ENCODE data around the gene PINLYP. TPM values are rescaled to one million over a fixed set of nuclear protein-coding genes. Genes with fewer than 3 reads are reported as not detected.

PINLYP gene
- total RNA-seq, 2 experiments from 2014 or later, result 3.7 to 4.4 TPM

DNA sequence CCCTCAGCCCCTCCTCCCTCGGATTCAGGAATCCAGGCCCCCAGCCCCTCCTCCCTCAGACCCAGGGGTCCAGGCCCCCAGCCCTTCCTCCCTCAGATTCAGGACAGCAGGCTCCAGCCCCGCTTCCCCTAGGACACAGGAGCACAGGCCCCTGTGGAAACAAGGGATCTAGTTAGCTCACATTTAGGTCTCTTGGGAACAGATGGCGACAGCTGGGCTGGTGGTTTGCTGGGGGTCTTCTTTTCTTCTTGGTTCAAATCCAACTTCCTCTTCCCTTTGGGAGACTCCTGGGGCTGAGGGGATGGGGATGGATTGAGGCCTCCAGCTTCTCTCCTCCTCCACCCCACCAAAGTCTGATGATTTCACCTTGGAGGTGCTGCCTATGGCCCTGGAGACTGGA lies 23.0 kb upstream of the PINLYP start:
- Mint-ChIP-seq H3K4me1 (peaks cover 8% of the 10 kb centered on the region), H3K36me3 (ENCODE audit: low read depth) (peaks cover 26% of the 10 kb centered on the region), H3K9me3 (no peaks in the 10 kb centered on the region), H3K4me3 (no peak overlapping the region), H3K27ac (no peak overlapping the region), H3K27me3 (no peaks in the 10 kb centered on the region)
- POLR2A ChIA-PET, result interaction anchor here (1.9 kb wide), 1 partner anchor 43 kb away, joined by 6 read pairs; the partner anchor contains the start of gene IRGQ
- CTCF ChIA-PET, result interaction anchor here (3.5 to 14.8 kb wide), 2 partner anchors 24 to 43 kb away, joined by 19 to 208 read pairs; partner anchors contain the start of genes IRGQ and ZNF576
- no peak for DNase-seq

DNA sequence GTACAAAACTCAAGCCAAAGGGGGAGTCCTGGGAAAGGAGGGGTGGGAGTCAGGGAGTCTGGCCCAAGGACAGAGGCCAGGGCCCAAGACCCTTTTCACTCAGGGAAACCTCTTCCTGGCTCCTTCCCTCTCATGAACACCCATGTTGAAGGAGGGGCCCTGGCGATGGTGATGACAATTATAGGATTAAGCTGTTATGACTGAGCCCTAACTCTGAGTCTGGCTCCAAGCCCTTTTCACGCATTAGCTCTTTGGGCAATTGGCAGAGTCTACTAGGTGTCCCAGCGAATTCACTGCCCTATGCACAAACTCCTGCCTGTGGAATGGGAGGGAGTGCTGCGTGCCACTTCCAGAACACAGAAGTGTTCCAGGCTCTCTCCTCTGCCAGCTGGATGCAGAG lies 21.9 kb upstream of the PINLYP start:
- Mint-ChIP-seq H3K4me3 (no peak overlapping the region), H3K9me3 (no peaks in the 10 kb centered on the region)
- POLR2A ChIA-PET, result interaction anchor here (1.2 to 1.9 kb wide), 2 partner anchors 20 to 42 kb away, joined by 3 to 6 read pairs; partner anchors contain the start of genes IRGQ and ZNF575

DNA sequence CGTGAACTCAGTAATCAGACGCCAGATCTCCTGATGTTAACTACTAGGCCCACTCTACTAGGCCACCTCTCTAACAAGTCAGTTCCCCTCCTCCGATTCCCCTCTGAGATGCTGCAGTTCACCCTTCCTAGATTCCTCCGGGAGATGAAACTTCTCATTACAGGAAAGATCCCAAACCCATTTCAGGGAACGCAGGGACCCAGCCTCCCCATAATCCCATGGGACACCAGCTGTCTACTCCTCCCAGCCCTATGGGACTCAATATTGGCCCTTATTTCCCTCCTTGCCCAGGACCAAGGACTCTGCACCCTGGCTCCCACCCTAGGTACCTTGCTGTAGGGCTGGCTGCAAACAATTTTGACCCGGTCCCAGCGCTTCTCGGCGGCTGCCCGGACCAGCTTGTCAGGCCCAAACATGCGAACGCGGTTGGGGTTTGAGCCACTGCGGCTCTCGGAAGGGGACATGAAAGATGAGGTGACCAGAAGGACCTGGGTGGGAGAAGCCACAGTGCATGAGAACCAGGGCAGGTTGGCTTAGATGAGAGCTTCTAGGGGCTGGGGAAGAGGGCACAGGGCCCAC lies 21.2 kb upstream of the PINLYP start:
- DNase-seq, result no peak
- no peak overlapping the region for H3K27ac Mint-ChIP-seq
- POLR2A ChIA-PET, result interaction anchor here (0.8 to 2.2 kb wide), 10 partner anchors 11 to 201 kb away, joined by 3 to 20 read pairs (median 4); partner anchors contain the start of genes IRGQ, PINLYP, SMG9 and XRCC1

More for the DNA sequence above, 21.9 kb upstream of the PINLYP start:
- no peak for DNase-seq
- Mint-ChIP-seq H3K27ac (no peak overlapping the region), H3K36me3 (ENCODE audit: low read depth) (peaks cover 28% of the 10 kb centered on the region), H3K27me3 (no peaks in the 10 kb centered on the region), H3K4me1 (peaks cover 8% of the 10 kb centered on the region)
- CTCF ChIA-PET, result interaction anchor here (2.9 to 14.8 kb wide), 3 partner anchors 21 to 42 kb away, joined by 19 to 208 read pairs (median 22); partner anchors contain the start of genes IRGQ, PINLYP, XRCC1 and ZNF576

DNA sequence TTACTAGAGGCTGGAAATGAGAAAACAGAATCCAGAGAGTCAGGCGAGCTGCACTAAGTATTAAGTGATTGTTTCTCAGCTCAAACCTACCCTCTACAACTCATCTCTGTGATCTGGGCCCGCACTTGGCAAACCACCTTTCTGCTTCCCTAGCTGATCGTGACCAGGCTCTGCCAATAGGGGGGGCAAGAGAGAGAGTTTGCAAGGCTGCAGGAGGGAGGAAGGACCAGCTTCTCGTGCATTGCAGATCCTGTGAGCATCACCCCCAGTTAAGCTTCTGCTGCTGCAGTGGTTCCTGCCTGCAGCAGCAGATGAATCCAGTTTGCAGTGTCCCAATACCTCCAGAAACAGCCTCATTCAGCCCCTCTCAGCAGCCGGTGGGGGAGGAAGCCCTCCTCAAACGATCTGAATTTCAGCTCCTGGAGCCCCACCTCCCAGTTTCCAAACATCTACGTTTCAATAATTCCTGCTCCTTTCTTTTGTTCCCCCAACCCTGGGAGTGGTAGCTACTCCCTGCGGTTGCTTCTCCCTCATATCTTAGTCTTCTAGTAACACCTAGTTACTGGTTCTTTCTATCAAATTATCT lies 20.3 kb upstream of the PINLYP start:
- DNase-seq, result peak; percentile 86
- ChIA-PET POLR2A (interaction anchor here (0.8 to 2.4 kb wide), 11 partner anchors 12 to 200 kb away, joined by 3 to 20 read pairs (median 5); partner anchors contain the start of genes IRGQ, PINLYP, SMG9 and XRCC1), CTCF (interaction anchor here (0.5 to 14.8 kb wide), 34 partner anchors 8 to 191 kb away, joined by 3 to 208 read pairs (median 5); partner anchors contain the start of genes IRGQ, PHLDB3, PINLYP and XRCC1)
- no peaks in the 10 kb centered on the region for H3K9me3 Mint-ChIP-seq
- peaks cover 10% of the 10 kb centered on the region for H3K4me1 Mint-ChIP-seq
- H3K27ac Mint-ChIP-seq, result peak overlapping the region; percentile 1
- peaks cover 27% of the 10 kb centered on the region for H3K36me3 Mint-ChIP-seq (ENCODE audit: low read depth)
- no peaks in the 10 kb centered on the region for H3K27me3 Mint-ChIP-seq
- no peak overlapping the region for H3K4me3 Mint-ChIP-seq

More for the DNA sequence above, 21.2 kb upstream of the PINLYP start:
- peaks cover 8% of the 10 kb centered on the region for H3K4me1 Mint-ChIP-seq
- CTCF ChIA-PET, result interaction anchor here (0.9 to 14.8 kb wide), 28 partner anchors 9 to 192 kb away, joined by 3 to 208 read pairs (median 6); partner anchors contain the start of genes IRGQ, PINLYP, XRCC1 and ZNF428
- no peaks in the 10 kb centered on the region for H3K9me3 Mint-ChIP-seq
- no peaks in the 10 kb centered on the region for H3K27me3 Mint-ChIP-seq
- H3K36me3 Mint-ChIP-seq (ENCODE audit: low read depth), result peaks cover 29% of the 10 kb centered on the region
- H3K4me3 Mint-ChIP-seq, result no peak overlapping the region

DNA sequence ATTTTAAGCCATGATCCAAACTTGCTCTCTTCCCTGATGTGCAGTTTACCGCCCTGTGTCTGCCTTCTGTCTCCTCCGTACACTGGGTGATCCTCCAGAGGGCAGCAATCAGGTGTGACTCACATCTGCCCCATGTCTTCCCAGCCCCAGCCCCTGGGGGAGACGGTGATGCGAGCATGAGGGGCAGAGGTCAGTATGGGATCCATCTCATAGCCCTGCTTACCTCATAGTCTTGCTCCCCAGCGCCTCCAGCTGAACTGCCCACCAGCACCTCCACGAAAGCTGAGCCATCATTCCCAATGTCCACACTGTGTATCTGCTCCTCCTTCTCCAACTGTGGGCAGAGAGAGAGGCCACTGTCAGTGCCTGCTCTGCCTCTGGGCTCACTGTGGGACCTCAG lies 14.9 kb upstream of the PINLYP start:
- ChIA-PET POLR2A (interaction anchor here (1.1 kb wide), 1 partner anchor 14 kb away, joined by 3 read pairs; no protein-coding TSS in a partner anchor), CTCF (interaction anchor here (1.0 to 14.8 kb wide), 2 partner anchors 35 to 114 kb away, joined by 3 to 208 read pairs; partner anchors contain the start of genes IRGQ and ZNF576)
- Mint-ChIP-seq H3K4me3 (no peak overlapping the region), H3K27me3 (no peaks in the 10 kb centered on the region), H3K4me1 (peaks cover 42% of the 10 kb centered on the region), H3K9me3 (no peaks in the 10 kb centered on the region), H3K36me3 (ENCODE audit: low read depth) (peaks cover 35% of the 10 kb centered on the region), H3K27ac (peak overlapping the region; percentile 99)
- DNase-seq, result no peak

DNA sequence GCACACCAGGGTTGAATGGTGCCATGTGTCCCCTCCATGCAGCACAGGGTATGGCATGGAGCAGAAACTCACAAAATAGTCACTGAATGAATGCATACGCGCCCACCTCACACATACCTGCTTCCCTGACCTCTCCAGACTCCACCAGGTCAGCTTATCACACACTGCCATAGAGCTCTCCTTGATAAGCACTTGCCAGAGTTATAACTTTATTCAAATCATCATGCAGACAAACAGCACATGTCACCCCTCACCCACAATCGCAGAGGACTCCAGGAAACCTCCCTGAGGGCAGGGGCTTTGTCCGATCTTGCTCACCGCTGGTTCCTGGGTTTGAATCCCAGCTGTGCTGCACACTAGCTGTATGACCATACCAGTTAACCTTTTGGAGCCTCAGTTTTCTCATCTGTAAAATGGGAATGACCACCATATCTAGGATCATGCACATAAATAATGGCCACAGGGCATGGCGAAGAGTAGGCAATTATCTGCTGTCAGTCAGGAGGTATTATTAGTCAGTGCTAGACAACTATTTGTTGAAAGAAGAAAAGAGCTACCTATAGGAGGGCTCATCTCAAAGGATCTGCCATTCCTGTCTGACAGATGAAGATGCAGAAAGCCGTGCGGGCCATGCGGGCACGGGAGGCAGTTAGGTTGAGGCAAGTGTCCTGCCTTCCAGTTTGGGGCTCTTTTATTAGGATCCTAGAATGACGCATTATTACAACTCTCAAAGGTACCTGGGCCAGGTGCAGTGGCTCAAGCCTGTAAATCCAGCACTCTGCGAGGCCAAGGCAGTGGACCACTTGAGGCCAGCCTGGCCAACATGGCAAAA lies 14.2 kb upstream of the PINLYP start:
- CTCF ChIA-PET, result interaction anchor here (0.6 to 14.8 kb wide), 5 partner anchors 9 to 114 kb away, joined by 3 to 208 read pairs (median 3); partner anchors contain the start of genes IRGQ and ZNF576
- DNase-seq, result no peak
- peak overlapping the region; percentile 99 for H3K27ac Mint-ChIP-seq
- no peaks in the 10 kb centered on the region for H3K27me3 Mint-ChIP-seq
- H3K4me1 Mint-ChIP-seq, result peaks cover 42% of the 10 kb centered on the region
- no peaks in the 10 kb centered on the region for H3K9me3 Mint-ChIP-seq
- H3K36me3 Mint-ChIP-seq (ENCODE audit: low read depth), result peaks cover 35% of the 10 kb centered on the region
- POLR2A ChIA-PET, result interaction anchor here (1.1 to 1.7 kb wide), 3 partner anchors 13 to 34 kb away, joined by 3 to 11 read pairs (median 3); no protein-coding TSS in a partner anchor
- no peak overlapping the region for H3K4me3 Mint-ChIP-seq

DNA sequence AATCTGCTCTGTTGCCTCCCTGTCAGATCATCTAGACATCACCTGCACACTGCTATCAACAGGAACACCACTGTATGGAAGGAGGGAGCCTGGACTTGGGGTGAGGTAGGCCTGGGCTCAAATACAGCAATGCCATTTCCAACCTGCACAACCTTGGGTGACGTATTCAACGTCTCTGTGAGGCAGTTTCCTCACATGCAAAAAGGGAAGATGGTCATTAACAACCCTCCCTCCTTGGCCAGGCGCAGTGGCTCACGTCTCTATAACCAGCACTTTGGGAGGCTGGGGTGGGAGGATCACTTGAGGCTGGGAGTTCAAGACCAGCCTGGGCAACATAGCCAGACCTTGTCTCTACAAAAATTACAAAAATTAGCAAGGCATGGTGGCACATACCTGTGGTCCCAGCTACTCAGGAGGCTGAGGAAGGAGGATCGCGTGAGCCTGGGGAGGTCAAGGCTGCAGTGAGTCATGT lies 13.3 kb upstream of the PINLYP start:
- DNase-seq, result no peak
- Mint-ChIP-seq H3K36me3 (ENCODE audit: low read depth) (peaks cover 35% of the 10 kb centered on the region), H3K9me3 (no peaks in the 10 kb centered on the region), H3K4me3 (peak overlapping the region; percentile 54), H3K4me1 (peaks cover 45% of the 10 kb centered on the region), H3K27me3 (no peaks in the 10 kb centered on the region), H3K27ac (peak overlapping the region; percentile 99)
- ChIA-PET POLR2A (interaction anchor here (1.1 to 2.3 kb wide), 5 partner anchors 9 to 33 kb away, joined by 3 to 11 read pairs (median 4); partner anchors contain the start of genes PINLYP, XRCC1 and ZNF575), CTCF (interaction anchor here (0.7 to 14.8 kb wide), 2 partner anchors 10 to 34 kb away, joined by 3 to 208 read pairs; partner anchors contain the start of genes IRGQ and ZNF576)

DNA sequence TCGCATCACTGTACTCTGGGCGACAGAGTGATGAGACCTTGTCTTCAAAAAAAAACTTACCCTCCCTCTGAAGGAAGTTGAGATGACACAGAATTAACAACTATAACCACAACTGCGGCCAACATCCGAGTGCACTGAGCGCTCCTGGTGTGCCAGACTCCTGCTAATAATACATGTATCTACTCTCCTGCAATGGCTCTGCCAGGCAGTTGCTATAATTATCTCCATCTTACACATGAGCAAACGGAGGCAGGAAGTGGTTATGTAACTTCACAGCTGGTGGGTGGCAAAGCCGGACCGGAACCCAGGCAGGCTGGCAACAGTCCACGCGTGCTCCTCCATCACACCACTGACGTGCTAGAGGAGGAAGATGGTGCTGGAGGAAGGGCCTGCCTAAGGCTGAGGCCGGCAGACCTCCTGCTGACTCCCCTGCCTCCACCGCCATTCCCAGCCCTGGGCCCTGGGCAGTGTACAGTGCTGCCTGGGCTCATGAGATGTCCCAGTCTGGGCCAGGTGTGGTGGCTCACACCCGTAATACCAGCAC lies 12.8 kb upstream of the PINLYP start:
- ChIA-PET CTCF (interaction anchor here (1.4 to 14.8 kb wide), 2 partner anchors 7 to 33 kb away, joined by 8 to 208 read pairs; partner anchors contain the start of genes IRGQ and ZNF576), POLR2A (interaction anchor here (0.6 to 2.3 kb wide), 7 partner anchors 9 to 191 kb away, joined by 3 to 11 read pairs (median 4); partner anchors contain the start of genes PINLYP, XRCC1, ZNF575 and ZNF576)
- H3K9me3 Mint-ChIP-seq, result no peaks in the 10 kb centered on the region
- peaks cover 35% of the 10 kb centered on the region for H3K36me3 Mint-ChIP-seq (ENCODE audit: low read depth)
- H3K27ac Mint-ChIP-seq, result peak overlapping the region; percentile 99
- H3K4me1 Mint-ChIP-seq, result peaks cover 45% of the 10 kb centered on the region
- H3K4me3 Mint-ChIP-seq, result peak overlapping the region; percentile 54
- H3K27me3 Mint-ChIP-seq, result no peaks in the 10 kb centered on the region
- DNase-seq, result peak; percentile 85

DNA sequence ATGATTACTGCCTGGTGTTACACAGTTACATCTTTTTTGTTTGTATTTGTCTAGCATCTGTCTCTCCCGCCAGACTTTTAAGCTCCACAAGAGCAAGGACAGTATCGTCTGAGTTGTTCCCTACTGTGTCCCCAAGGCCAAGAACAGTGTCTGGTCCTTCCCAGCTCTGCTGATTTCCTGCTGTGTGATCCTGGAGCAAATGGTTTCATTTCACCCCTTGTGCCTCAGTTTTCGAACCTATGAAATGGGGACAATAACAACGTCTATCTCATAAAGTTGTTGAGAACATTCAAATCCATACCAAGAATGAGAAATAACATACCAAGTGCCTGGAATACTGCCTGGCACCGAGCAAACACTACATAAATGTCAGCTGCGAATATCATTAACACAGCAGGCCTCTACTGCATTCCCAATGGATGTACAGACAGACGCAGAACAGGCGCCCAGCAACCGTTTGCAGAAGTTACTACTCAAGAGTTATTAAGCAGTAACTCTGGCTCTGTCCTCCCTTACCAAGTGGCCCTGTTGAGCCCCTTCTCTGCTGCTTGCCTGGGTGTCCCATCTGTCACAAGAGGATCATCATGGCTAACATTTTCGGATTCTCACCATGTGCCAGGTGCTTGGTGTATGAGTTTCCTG lies 11.7 kb upstream of the PINLYP start:
- peaks cover 45% of the 10 kb centered on the region for H3K4me1 Mint-ChIP-seq
- ChIA-PET CTCF (interaction anchor here (1.4 to 14.8 kb wide), 2 partner anchors 9 to 32 kb away, joined by 8 to 208 read pairs; partner anchors contain the start of genes IRGQ and ZNF576), POLR2A (interaction anchor here (1.3 to 2.3 kb wide), 4 partner anchors 7 to 32 kb away, joined by 3 to 7 read pairs (median 4); partner anchors contain the start of genes PINLYP, XRCC1 and ZNF576)
- no peaks in the 10 kb centered on the region for H3K9me3 Mint-ChIP-seq
- no peak overlapping the region for H3K4me3 Mint-ChIP-seq
- H3K27me3 Mint-ChIP-seq, result no peaks in the 10 kb centered on the region
- peaks cover 33% of the 10 kb centered on the region for H3K36me3 Mint-ChIP-seq (ENCODE audit: low read depth)
- H3K27ac Mint-ChIP-seq, result peak overlapping the region; percentile 99
- no peak for DNase-seq

DNA sequence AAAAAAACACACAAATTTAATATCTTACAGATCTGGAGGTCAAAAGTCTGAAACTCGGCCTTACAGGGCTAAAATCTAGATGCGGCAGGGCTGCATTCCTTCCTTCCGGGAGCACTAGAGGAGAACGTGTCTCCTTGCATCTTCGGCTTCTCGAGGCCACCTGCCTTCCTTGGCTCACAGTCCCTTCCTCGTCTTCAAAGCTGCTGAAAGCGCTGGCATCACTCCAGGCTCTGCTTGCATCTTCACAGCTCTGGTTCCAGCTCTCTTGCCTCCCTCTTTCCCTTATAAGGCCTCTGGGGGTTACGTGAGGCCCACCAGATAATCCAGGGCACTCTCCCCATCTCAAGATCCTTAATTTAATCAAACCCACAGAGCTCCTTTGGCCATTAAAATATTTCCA lies 10.8 kb upstream of the PINLYP start:
- POLR2A ChIA-PET, result interaction anchor here (2.3 kb wide), 1 partner anchor 10 kb away, joined by 7 read pairs; the partner anchor contains the start of genes PINLYP and XRCC1
- H3K9me3 Mint-ChIP-seq, result no peaks in the 10 kb centered on the region
- no peak overlapping the region for H3K4me3 Mint-ChIP-seq
- CTCF ChIA-PET, result interaction anchor here (1.3 to 14.8 kb wide), 2 partner anchors 10 to 31 kb away, joined by 7 to 208 read pairs; partner anchors contain the start of genes IRGQ and ZNF576
- DNase-seq, result no peak
- peaks cover 46% of the 10 kb centered on the region for H3K4me1 Mint-ChIP-seq
- peaks cover 33% of the 10 kb centered on the region for H3K36me3 Mint-ChIP-seq (ENCODE audit: low read depth)
- no peaks in the 10 kb centered on the region for H3K27me3 Mint-ChIP-seq
- H3K27ac Mint-ChIP-seq, result peak overlapping the region; percentile 68

DNA sequence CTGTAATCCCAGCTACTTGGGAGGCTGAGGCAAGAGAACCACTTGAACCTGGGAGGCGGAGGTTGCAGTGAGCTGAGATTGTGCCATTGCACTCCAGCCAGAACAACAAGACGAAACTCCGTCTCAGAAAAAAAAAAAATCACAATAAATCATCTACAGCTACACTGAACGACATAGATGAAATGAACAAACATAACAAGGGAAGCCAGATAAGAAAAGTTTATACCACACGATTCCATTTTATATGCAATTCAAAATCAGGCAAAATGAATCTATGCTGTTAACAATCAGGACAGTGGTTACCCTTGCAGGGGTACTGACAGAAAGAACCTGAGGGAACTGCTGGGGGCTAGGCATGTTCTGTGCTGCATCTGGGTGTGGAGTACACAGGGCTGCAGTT lies 5.9 kb upstream of the PINLYP start:
- Mint-ChIP-seq H3K4me1 (peaks cover 24% of the 10 kb centered on the region), H3K36me3 (ENCODE audit: low read depth) (peaks cover 14% of the 10 kb centered on the region), H3K4me3 (no peak overlapping the region), H3K9me3 (no peaks in the 10 kb centered on the region), H3K27me3 (no peaks in the 10 kb centered on the region), H3K27ac (no peak overlapping the region)
- ChIA-PET CTCF (interaction anchor here (5.5 to 9.6 kb wide), 2 partner anchors 14 to 26 kb away, joined by 22 to 95 read pairs; partner anchors contain the start of genes IRGQ and ZNF576), POLR2A (no interaction called here)
- DNase-seq, result no peak

Measured in activated CD4-positive, alpha-beta memory T cell treated with anti-CD3 and anti-CD28 coated beads, Interleukin-2, amount 10 ng/mL, durations not matched to agents 7 days and 5 days (primary cell).